ENCODE measurements around the gene VAT1L.

DNA sequence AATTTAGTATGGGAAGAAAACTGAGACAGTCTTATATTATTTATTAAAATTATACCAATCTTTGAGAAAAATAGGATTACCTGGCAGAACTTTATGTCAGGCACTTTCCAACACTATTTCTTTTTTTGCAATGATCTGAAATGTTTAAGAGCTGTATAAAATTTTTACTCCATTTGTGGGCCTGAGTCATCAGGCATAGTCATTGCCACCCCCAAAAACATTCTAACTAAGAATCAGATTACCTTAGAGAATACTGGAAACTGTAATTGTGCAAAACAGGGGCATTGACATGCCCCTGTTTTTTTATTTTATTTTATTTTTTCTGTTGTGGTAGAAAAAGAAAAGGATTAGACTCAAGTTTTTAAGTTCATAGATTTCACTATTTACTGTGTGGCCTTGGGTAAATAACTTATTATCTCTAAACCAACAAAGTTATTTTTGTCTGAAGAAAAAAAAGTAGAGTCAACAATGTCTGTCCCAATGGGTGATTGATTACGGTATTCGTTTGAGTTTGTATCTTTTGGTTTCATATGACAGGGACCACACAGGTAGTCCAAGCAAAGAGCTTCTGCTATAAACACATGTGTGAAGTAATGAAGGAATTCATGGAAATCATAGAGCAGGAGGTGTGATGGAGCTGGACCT, 24.6 kb downstream of the VAT1L start:
- TF ChIP-seq GABPA (IDR thresholded peaks at IDR 0.05; ENCODE audit: low read depth) (no peak), RCOR1 (IDR thresholded peaks at IDR 0.05; ENCODE audit: low read length) (no peak), ELF1 (IDR thresholded peaks at IDR 0.05) (no peak), TCF12 (IDR thresholded peaks at IDR 0.05) (0 out of 2 replicates have a peak, but pooled peaks have one; percentile 11), RAD21 (IDR thresholded peaks at IDR 0.05; ENCODE audit: low read length) (no peak), CTCF (IDR thresholded peaks at IDR 0.05) (no peak), FOSL2 (IDR thresholded peaks at IDR 0.05; ENCODE audit: borderline replicate concordance, low read depth) (peak; percentile 75; the same call in 1 of the 2 replicates)
